GM19023 (cell line): ENCODE data around the gene NEDD4L.

Experiments used
- ATAC-seq: cut with Tn5 transposase; IDR thresholded peaks from one replicate; pipeline ENCODE4 v1.9.1; 2021; ENCODE audit warnings: mild to moderate bottlenecking, moderate library complexity; ENCODE audit not compliant: unreplicated experiment

Gene NEDD4L

DNA sequence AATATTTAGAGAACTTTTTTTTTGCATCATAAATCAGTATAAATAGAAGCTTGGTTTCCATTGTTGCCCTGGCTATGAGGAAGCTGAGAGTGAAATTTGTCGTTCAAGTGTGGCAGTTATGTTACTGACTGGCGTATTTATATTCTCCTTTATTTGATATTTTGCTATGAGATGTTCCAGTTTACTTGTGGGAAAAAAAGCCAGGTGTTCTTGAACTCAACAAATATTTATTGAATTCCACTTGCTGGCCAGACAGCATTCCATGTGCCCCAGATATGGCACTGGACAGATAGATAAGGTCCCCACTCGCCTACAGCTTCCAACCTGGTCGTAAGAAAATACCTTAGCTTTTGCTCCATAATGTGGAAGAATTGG lies 44.7 kb downstream of the NEDD4L start:
- no peak for ATAC-seq

DNA sequence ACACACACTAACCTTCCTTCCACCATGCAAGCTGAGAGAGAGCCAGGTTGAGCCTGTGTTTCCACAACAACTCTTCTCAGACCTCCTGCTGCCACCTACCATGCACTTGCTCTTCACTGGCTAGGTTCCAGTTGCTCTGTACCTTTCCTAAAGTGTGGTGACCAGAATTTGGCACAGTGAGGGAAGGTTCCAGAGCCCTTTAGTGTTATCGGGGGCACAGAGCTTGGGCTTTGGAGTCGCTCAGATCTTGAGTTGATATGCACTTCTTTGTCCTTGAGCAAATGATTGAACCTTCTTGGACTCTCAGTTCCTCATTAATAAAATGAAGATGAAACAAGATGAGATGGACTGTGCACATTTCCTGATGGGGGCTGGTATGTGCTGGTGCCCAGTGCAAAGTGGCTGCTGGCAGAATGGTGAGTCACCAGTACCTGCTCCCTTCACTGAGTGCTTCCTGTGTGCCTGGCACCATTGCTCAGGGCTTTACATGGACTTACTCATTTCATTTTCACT lies 47.1 kb downstream of the NEDD4L start:
- ATAC-seq: peak; percentile 68

DNA sequence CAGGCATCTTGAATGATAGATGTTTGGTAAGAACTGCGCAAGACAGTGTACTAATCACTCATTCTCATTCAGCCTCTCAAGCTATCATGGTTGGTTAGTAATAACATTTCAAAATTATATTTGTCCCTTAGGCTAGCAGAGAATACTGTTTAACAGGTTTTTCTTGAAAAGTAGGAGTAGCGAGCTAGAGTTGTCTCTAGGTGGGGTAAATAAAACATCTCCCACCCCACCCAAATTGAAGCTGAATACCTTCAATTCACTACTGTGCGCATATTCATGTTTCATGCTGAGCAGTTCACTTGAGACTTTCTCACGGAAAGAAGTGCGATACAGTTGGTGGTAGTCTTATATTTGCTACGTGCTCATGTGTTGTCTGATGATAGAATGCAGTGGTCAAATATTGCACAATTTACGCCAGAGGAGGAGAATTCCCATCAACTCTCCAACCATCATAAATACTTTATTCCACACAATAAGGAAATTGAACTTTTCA lies 49.3 kb downstream of the NEDD4L start:
- ATAC-seq: no peak

DNA sequence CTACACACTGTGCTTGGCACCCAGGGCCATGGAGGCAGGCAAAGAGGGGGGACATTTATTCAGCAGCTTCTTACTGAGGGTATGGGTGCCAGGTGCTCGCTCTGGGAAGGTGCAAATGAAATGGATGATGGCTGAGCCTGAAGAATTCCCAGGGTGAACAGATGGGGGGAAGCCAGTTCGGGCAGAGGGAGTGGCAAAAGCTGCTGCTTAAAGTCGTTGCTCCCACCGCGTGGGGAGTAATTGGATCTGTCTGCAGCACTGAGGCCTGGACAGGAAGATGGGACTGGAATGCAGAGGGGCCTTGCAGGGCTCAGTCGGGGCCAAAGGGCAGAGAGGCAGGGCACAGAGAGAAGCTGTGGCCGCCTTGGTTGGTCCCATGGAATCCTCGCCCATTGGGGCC lies 51.2 kb downstream of the NEDD4L start:
- no peak for ATAC-seq

DNA sequence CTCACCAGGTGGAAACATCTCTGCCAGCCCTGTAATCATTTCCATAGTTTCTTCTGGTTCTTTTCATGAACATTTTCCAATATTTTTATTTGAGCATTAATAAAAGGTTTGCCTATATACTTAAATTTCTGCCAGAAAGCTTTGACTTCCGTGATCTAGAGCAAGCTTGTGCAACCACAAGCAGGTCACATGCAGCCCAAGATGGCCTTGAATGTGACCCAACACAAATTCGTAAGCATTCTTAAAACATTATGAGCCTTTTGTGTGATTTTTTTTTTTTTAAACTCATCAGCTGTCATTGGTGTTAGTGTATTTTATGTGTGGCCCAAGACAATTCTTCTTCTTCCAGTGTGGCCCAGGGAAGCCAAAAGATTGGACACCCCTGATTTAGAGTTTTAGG lies 51.6 kb downstream of the NEDD4L start:
- ATAC-seq: no peak

DNA sequence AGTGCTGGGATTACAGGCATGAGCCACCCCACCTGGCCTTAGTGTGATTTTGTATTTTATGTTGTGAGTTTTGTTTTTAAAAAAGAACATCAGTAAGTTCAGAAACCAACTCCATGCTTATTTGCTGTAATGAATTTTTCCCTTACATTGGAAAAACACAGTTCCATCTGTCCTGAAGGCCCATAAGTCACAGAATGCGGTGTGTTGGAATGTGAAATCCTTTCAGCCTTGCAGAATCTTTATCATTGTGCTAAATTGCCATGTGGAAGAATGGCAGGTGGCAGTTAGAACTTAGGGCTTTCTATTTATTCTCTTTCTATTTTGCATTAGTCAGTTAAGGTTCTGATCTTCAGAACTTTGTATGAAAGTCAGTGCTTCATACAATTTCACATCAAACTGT lies 52.6 kb downstream of the NEDD4L start:
- no peak for ATAC-seq

DNA sequence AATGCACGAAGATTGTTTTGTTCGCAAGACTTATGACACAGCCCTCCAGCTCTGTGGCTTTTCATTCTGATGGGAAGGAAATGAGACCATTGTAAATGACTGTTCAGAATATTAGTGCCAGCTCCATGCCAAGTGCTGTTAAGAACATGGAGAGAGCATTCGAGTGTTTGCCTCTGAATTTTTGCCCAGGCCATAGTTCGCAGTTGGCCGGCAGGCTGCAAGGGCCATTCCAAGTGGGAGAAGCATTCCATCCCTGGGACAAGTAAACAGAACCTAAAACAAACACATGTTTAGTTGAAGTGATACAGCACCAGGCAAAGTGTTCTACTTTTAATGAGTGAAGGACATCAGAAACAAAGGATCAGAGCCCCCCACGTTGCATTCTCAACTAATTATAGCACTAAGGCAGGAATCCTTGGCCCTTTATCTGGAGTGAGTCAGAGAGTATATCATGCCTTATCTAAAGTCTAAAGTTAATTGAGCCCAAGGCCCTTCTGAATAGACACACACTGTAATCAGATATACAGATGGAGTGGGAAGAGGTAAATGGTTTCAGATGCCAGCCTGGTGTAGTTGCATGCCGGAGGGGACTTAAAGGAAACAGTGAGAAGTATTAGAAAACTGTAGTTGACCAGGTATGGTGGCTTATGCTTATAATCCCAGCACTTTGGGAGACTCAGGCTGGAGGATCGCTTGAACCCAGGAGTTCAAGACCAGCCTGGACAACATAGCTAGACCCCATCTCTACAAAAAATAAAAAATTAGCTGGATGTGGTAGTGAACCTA lies 53.3 kb downstream of the NEDD4L start:
- no peak for ATAC-seq

DNA sequence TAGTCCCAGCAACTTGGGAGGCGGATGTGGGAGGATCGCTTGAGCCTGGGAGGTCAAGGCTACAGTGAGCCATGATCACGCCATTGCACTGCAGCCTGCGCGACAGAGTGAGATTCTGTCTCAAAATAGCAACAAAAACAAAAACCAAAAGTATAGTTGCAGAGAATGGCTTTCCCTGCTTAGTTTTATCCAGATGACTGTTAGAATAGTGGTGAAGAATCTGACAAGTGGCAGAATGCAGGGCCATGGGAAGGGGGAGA lies 53.8 kb downstream of the NEDD4L start:
- ATAC-seq: no peak

DNA sequence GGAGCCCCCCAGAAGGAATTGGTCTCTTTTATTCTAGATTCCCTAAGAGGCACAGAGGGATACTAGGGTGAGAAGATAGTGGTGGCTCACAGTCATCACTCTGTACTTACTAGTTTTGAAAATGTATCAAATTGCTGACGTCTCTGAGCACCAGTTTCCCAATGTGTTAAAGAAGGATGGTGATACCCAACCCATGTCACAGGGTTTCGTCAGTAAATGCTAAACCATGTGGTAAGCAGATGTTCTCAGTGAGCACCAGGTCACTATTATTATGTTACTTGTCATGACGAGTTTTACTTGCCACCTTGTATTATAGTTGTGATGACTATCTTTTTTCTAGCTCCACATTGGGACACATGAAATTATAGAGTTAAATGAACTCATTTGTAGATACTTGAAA lies 54.7 kb downstream of the NEDD4L start:
- no peak for ATAC-seq

DNA sequence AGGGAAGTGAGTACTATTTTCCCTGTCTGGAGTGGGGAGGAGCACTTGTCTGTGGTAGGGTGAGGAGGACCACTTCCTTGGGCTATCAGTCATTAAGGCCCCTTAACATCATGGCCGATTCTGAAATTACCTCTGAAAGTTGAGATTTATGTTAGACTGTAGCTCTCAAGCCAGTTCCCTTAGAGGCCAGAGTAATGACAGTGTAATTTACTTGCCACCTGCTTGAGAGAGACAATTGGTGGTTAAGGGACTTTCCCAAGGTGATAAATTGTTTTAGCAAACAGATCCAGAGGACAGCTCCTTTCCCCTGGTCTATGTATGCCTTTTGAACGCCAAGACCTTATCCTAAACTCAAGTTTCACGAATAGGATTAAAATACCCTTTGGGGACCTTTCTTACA lies 56.1 kb downstream of the NEDD4L start:
- peak; percentile 51 for ATAC-seq

DNA sequence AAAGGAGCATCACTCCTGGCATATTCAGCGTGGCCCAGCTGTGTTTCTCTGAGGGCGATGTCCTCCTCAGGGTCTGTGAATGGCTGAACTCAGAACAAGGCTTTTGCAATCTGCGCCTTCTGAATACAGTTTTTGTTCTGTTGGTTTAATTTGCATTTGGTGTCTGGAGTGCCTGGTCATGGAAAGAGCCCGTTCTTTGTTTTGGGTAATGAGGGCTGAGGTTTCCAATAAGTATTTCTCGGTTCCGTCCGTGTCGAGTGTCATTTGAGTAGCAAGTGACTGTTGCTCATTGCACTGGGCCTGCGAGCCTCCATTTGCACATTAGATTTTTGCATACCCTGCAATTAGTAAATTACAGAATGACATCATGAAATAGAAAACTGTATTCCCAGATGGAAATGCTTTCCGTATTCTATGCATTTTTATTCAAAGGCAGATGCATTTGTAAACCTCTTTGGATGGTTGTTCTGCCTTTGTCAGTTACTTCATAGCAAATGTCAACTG lies 57.3 kb downstream of the NEDD4L start:
- ATAC-seq: peak; percentile 68

DNA sequence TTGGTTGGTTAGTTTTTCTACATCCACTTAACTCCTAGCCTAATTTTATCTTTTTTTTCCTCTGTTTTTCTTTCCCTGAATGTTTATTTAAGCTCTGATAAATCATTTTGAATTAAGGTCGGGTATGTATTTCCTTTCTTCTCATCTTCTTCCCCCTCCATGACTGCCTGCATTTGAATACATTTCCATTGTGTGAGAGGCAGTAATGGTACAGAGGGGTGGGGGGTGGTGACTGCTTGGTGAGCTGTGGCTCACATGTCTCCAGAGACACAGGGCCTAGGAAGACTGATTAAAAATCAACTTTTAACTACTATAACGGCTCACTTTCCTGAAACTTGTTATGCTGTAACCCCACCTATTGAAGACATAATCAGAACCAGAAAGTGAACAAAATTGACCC lies 58.0 kb downstream of the NEDD4L start:
- ATAC-seq: no peak

DNA sequence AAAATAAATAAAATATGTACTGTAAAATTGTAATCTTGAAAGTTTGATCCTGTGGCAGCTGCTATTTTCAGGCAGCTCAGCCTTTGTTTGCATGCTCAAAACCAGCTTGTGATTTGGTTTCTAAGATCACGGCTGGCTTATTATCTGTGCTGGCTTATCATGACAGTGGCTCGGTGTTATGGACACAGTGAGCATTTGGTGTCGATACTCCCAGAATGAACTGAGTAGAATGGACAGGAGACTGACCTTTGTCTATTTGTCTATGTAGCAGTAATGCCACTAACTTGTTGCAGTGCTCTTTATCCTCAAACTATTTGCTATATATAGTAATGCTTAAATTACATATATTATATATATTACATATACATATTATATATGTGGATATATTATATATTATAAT lies 58.8 kb downstream of the NEDD4L start:
- no peak for ATAC-seq

DNA sequence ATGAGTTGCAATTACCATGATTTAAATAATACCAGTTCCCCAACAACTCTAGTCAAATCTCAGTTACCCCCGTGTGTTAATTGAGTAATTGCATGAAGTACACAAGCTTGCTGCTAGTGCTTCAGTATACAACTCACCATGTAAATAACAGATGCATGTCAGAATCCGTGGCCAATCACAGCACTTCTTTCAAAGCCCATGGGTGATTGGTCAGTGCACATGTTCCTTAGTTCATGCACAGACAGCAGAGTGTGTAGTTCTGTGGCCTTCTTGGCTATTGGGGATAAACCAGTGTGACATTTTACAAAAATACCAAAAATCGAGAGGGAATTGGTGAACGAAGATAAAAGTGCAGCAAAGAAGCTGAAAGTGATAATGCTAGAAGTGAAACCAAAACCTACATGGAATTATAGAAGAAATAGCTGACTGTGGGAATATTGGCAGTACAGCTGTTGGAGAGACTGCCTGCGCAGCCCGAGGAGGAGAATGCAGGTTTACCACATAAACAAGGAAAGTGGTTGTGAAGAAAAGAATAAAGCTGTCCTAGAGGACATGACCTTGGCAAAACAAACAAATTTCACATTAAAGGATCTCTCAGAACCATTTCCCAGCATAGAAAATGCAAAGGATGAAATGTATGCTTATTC lies 59.4 kb downstream of the NEDD4L start:
- no peak for ATAC-seq

DNA sequence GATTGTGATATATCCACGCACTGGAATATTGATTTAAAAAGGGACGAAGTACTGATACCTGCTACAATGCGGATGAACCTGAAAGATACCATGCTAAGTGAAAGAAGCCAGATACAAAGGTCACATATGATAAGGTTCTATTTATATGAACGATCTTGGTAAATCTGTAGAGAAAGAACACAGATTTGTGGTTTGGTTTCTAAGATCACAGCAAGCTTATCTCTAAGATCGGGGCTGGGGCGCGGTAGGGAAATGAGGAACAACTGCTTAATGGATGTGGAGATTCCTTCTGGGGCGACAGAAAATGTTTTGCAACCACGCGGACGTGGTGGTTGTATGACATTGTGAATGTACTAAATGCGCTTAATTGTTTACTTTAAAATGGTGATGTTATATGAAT lies 60.1 kb downstream of the NEDD4L start:
- no peak for ATAC-seq

DNA sequence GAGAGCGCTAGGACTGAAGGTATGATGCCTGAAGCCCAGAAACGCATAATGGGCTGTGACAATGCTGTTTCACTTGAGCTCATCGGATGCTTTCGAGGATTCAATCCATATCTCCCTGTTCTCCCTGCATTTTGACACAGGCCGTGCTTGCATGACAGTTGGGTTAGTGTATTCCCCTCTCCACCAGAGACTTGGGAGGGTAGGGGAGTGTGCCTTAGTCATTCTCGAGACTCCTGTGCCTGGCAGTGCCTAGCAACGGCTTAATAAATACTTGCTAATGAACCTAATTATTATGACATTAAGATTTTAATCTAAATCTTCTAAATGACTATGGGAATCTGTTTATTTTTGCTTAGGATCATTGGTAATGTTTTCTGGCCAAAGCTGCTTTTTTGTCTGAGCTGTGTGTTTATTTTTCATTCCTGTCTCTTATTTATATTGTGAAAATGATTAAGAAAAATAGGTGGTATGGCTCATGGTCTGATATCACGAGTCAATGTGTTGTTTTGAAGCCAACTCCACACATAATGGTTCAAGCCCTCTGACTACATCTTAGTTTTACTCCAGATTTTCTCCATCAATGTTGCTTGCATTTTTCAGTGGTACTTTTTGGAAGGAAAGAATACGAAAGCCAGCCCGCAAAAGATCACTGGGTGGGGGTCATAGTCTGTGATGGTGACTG lies 61.3 kb downstream of the NEDD4L start:
- no peak for ATAC-seq

DNA sequence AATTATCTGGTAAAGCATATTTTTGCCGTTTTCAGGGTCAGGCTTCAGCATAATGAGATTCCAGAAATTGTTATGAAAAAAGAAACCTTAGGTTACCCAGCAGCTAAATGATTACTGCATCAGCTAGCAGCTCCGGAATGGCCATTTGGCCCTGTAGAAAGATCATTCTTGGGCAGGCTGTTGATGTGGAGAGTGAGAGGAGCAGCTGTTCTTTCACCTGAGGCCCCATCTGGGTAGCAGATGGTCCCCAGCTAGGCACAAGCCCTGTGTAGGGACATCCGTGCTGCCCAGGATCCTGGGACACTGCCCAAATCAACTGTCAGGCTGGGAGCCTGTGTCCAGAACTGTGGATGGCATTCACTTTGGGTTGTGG lies 61.8 kb downstream of the NEDD4L start:
- ATAC-seq: no peak

DNA sequence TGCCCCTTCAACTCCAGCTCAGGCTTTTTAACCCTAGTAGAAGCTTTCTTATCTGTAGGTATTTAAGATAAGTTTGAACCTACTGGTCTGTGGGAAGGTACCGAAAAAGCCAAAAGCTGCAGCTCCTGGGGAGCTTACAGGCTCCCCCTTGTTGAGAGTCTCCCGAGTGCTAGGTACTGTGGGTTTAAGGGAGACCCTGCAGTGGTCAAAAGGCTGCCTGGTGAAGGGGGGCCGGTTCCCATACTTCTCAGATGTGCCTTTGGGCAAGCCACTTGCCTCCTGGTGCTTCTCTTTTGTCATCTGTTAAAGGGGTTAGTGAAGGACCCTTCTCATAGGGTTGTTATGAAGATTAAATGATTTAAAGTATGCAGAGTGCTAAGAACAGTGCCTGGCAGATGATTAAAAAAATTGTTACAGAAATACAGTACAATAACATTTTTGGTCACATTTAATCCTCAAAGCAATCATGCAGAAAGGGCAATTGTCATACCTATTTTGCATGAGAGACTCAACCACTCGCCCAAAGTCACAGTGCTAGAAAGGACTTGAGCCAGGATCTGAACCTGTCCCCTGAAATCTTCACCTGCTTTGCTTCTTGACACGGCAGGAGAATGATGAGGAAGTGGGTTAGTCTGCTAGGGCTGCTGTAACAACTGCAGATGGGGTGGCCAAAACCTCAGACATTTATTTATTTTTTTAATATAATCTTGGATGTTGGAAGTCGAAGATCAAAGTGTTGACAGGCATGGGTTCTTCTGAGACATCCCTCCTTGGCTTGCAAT lies 62.5 kb downstream of the NEDD4L start:
- no peak for ATAC-seq

DNA sequence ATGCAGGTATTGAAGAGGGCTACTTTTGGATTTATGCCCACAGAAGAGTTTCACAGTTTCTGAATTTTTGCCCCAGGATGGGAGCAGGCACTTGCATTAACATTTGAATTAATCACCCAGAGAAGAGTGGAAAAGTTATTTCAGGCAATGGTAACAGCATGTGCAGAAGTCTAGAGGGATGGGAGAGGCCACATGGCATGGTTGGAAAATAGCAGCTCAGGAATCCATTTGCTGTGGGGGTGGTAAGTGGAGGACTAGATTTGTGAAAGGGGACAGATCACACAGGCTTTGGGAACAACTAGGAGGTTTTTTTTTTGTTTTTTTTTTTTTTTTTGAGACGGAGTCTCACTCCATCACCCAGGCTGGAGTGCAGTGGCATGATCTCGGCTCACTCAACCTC lies 65.2 kb downstream of the NEDD4L start:
- no peak for ATAC-seq

DNA sequence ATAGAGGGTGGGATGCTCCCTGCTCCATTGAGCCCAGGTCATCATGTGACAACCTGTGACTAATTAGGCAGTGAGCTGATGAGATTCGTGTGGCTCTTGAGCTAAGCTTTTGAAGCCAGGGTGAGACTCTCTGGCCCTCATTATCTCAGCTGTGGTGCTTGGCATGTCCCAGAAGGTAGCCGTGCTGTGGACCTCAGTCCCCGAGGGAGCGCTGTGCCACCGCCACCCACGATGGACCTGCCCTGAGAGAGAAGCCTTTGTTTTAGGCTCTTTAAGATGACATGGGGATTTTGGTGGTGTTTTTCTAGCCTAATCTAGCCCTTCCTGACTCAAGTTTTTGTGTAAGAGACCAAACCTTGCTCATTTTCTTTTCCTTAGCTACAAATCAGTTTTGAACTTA lies 66.4 kb downstream of the NEDD4L start:
- no peak for ATAC-seq

DNA sequence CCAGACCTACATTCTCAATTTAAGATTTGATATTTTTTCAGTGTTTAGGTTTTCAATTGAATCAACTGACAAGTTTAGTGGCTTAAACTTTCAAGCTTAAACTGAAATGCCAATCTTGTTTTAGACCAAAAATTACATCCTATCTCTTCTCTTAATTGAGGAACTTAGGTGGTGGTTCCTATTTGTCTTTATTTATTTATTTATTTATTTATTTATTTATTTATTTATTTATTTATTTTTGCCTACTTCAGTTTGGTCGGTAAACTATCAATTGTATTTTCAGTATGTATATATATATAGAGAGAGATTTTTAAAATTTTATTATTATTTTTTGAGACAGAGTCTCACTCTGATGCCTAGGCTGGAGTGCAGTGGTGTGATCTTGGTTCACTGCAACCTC lies 68.1 kb downstream of the NEDD4L start:
- no peak for ATAC-seq
